GM10266 (cell line): ENCODE data around the gene TSC22D4.
A peak's percentile ranks its signal among the peaks of the same experiment; 100 is the strongest.

Source experiments
- DNase-seq: peaks from one replicate; pipeline ENCODE4 v3.0.0; 2012; ENCODE audit errors: extremely low spot score
- CTCF ChIP-seq: IDR thresholded peaks from 2 replicates; pipeline ENCODE4 v1.5.1; 2012; ENCODE audit warnings: mild to moderate bottlenecking, low read depth; ENCODE audit not compliant: control insufficient read depth, insufficient read depth; ENCODE audit errors: missing control alignments

Gene TSC22D4

GRCh38 chr7:100485471-100485876 lies 6.5 kb upstream of the TSC22D4 start:
- DNase-seq, result peak; percentile 22
- TF ChIP-seq CTCF, result no peak

GRCh38 chr7:100484673-100485045 lies 5.6 kb upstream of the TSC22D4 start:
- TF ChIP-seq CTCF, result no peak
- DNase-seq, result peak; percentile 30

GRCh38 chr7:100483722-100484672 lies 5.0 kb upstream of the TSC22D4 start, which contains the start of gene NYAP1:
NYAP1 (plus strand) TSS chr7:100483927; CDS start chr7:100485312, 1,385 bp downstream.
- peak; percentile 78 for DNase-seq
- TF ChIP-seq CTCF, result no peak

- peak; percentile 93 for DNase-seq
- peak; percentile 97 for TF ChIP-seq CTCF
These were observed 4.2 kb upstream of the TSC22D4 start for GRCh38 chr7:100483090-100483721.

- DNase-seq, result no peak
- no peak for TF ChIP-seq CTCF
These were observed 3.7 kb upstream of the TSC22D4 start for GRCh38 chr7:100482728-100483089.

- no peak for TF ChIP-seq CTCF
- no peak for DNase-seq
These were observed 2.5 kb upstream of the TSC22D4 start for GRCh38 chr7:100481466-100481865.

- TF ChIP-seq CTCF, result no peak
- no peak for DNase-seq
These were observed 1.1 kb downstream of the TSC22D4 start for GRCh38 chr7:100477871-100478267.
